GM20431 (cell line): ENCODE results near the gene PNMA5.
"Not testable (repeated sequence)": the region's sequence is repeated elsewhere in the genome, so short reads cannot be mapped to it uniquely, and the experiment has no call there.

Experiments used
- in situ Hi-C: fragments of 300-500 bp; cut with MseI, MboI; formaldehyde crosslinking; loops from one replicate; pipeline ENCODE4 v1.15.0; 2020; ENCODE audit warnings: low sequenced_read_pairs; ENCODE audit not compliant: unreplicated experiment

Gene PNMA5

GRCh38 chrX:152993933-152994332 lies at the start of gene PNMA5:
TSS of gene PNMA5 (minus strand) at chrX:152994116. CDS start at chrX:152991598, 2,518 bp downstream.
- in situ Hi-C loops, result no loop called here

DNA sequence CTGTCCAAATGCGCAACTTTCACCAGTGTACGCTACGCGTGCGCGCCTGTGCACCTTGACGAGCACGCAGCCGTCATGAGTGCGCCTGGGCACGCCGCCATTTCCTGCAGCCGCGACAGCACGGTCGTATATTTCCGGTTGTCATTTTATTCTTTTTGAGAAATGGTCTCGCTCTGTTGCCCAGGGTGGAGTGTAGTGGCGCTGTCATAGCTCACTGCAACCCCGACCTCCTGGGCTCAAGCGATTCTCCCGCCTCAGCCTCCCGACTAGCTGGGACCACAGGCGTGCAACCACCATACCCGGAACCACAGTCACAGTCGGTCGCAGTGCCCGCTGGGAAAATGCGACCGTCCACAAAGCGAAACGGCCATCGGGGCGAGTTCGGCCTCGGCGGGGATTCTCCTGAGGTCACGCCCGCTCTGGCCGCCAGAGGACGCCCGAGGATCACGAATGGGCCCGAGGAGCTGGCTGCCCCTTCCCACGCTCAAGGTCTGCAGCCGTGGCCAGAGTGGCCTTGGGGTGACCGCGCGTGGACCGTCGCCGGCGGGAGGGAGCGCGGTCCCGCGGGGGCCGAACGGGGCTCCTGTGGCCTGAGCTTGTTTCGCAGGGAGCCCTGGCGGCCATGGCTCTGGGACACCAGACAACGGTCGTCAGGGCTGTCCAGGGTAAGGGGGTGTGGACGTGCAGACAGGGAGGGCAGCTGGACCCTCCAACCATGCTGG lies 38.6 kb upstream of the PNMA5 start:
- in situ Hi-C loops, result no loop called here

GRCh38 chrX:153030801-153031200 lies 36.9 kb upstream of the PNMA5 start:
- in situ Hi-C loops, result no loop called here

DNA sequence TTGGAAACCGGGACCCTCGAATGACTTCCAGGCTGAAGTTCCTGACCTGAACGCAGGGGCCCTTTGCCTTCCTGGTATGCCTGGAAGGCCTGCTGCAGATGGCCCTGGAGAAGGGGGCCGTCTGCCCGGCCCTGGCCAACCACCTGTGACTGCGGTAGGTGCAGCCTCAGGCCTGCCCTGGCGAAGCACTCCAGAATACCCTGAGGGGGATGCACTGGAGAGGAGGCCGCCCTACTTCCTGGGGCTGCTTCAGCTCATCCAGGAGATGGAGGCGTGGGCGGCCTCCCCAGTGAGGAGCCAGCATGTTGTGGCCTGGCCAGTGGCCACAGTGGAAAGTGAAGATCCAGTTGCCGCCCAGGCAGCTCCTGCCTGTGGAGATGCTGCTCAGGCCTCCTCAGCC lies 36.0 kb upstream of the PNMA5 start:
- in situ Hi-C loops, result no loop called here

- in situ Hi-C loops, result no loop called here
These were observed 35.2 kb upstream of the PNMA5 start for GRCh38 chrX:153029162-153029561.

DNA sequence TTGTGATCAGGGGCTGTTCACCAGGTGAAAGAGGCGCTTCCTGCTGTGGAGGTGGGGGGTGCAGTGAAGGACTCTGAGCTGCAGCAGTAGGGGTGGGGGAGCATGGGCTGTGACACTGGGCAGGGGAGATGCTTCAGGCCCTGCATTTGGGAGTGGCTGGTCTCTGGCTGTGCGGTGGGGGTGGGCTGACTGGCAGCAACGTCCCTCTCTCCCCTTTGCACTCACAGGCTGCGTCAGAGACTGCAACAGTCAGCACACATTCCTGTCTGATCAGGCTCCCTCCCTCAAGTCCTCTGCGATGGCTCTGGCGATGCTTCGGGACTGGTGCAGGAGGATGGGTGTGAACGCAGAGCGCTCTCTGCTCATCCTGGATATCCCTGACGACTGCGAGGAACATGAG lies 34.6 kb upstream of the PNMA5 start:
- in situ Hi-C loops, result not testable (repeated sequence)

GRCh38 chrX:153026501-153026900 lies 32.6 kb upstream of the PNMA5 start:
- in situ Hi-C loops, result not testable (repeated sequence)

DNA sequence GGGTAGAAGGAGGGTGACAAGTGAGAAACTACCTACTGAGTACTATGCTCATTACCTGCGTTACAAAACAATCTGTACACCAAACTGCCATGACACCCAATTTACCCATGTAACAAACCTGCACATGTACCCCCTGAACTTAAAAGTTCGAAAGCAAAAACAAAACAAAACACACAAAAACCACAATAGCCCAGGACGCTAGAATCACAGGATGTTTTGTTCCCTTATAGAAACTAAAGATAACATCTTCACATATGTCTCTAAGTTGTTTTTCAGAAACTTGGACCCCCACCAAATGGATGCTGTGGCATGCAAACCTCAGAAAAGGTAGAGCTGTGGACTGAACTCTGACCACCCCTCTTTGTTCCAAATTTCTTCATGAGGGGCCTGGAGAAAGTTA lies 25.2 kb upstream of the PNMA5 start:
- in situ Hi-C loops, result no loop called here

DNA sequence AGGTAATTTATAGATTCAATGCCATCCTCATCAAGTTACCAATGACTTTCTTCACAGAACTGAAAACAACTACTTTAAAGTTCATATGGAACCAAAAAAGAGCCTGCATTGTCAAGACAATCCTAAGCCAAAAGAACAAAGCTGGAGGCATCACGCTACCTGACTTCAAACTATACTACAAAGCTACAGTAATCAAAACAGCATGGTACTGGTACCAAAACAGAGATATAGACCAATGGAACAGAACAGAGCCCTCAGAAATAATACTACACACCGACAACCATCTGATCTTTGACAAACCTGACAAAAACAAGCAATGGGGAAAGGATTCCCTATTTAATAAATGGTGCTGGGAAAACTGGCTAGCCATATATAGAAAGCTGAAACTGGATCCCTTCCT lies 23.3 kb upstream of the PNMA5 start:
- in situ Hi-C loops, result not testable (repeated sequence)

GRCh38 chrX:153004780-153005179 lies 10.9 kb upstream of the PNMA5 start:
- in situ Hi-C loops, result no loop called here

DNA sequence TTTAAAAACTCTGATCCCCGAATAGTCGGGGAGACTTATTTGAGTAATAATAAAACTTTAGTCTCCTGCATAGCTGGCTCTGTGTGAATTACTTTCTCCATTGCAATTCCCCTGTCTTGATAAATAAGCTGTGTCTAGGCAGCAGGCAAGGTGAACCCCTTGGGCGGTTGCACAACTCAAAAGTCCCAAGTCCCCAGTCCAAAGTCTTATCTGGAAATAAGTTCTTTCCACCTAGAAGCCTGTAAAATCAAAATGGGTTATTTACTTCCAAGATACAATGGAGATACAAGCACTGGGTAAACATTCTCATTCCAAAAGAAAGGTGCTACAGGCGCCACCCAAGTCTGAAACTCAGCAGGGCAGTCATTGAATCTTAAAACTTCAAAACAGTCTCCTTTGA lies 10.1 kb upstream of the PNMA5 start:
- in situ Hi-C loops, result no loop called here

GRCh38 chrX:153002182-153002581 lies 8.3 kb upstream of the PNMA5 start:
- in situ Hi-C loops, result not testable (repeated sequence)

DNA sequence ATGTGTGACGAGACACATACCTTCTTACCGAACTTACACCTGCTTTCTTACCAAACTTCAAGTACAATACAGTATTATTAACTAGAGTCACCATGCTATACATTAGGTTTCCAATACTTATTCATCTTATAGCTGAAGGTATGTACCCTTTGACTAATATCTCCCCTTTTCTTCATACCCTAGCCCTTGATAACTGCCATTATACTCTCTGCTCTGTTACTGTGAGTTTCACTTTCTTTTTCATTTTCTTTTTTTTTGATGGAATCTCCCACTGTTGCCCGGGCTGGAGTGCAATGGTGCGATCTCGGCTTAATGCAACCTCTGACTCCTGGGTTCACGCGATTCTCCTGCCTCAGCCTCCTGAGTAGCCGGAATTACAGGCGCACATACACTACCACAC lies 3.4 kb upstream of the PNMA5 start:
- in situ Hi-C loops, result no loop called here

GRCh38 chrX:152992115-152992514 lies 1.8 kb downstream of the PNMA5 start:
- in situ Hi-C loops, result no loop called here

GRCh38 chrX:152991123-152991522 lies 2.8 kb downstream of the PNMA5 start:
- in situ Hi-C loops, result no loop called here

GRCh38 chrX:152989292-152989658 lies 4.6 kb downstream of the PNMA5 start:
- in situ Hi-C loops, result no loop called here

DNA sequence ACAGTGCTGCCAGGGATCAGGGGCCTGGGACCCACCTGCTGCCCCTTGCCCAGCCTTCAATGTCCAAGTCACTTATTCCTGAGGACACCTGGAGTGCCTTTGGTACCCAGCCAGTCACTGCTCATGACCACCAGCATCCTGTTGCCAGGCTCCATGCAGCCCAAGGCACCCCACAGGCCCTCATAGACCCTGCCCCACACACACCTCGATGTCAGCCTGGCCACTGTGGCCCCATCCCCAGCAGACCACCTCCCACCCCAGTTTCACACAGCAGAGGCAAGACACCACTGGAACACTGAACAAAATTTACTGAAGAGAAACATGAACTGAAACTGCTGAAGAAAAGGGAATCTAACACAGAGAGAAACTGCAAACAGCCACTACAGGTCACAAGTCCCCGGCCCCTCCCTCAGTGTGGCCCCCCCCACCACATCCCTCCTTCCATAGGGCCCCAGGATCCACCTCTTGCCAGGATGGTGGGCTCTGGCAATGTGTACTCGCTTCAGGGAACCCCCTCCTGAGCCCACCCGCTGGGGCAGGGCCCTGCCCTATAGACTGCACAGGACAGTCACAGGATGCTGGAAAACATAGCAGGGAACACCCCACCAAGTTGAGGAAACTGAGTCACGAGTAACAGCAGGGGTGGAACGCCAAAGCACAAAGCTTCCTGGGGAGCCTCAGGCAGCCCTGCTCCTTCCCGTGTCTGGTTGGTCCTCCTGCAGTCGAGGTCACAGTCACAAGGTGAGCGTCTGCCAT lies 5.2 kb downstream of the PNMA5 start:
- in situ Hi-C loops, result no loop called here

DNA sequence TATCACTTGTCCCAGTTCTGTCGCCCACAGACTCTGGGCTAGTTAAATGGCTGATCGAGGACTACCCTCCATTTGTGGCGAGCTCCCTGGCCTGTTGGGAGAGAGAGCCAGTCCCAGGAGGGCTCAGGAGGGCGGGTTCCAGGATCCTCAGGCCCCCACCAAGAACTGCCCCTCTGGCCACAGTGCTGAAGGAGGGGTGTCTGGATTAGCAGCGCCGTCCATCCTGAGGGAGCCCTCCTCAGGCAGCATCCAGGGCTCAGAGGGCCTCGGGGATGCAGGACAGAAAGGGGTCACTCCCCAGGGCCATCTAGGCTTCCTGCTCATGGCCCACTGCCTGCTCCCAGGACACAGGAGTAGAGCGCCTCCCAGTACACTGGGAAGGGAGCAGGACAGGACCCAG lies 6.1 kb downstream of the PNMA5 start:
- in situ Hi-C loops, result no loop called here

DNA sequence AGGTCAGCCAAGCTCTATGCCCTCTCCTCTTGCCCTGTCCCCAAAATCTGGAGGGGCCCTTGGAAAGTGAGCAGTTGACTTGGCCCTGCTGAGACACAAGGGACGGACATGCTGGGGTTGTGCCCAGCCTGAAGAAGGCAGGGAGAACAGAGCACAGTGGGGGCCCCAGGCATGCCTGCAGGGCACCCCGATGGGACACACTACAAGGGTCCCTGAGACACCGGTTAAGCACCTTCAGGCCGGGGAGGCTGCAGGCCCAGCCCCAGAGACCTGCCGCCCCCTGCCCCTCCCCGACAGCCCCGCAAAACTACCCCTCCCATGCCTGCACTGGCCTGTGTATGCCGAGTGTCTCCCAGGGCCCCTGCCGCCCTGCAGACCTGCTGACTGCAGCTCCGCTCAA lies 6.8 kb downstream of the PNMA5 start:
- in situ Hi-C loops, result not testable (repeated sequence)

GRCh38 chrX:152985383-152985782 lies 8.5 kb downstream of the PNMA5 start:
- in situ Hi-C loops, result not testable (repeated sequence)

GRCh38 chrX:152968193-152968592 lies 25.7 kb downstream of the PNMA5 start:
- in situ Hi-C loops, result loop anchor here (25.0 kb wide), 1 partner anchor 694 kb away; the partner anchor contains the start of gene PNCK

- in situ Hi-C loops, result loop anchor here (25.0 kb wide), 1 partner anchor 702 kb away; the partner anchor contains the start of gene PNCK
These were observed 33.8 kb downstream of the PNMA5 start for GRCh38 chrX:152960115-152960514.
